GM18867 (cell line): ENCODE results near the gene C10orf143.
"Not testable (repeated sequence)": the region's sequence is repeated elsewhere in the genome, so short reads cannot be mapped to it uniquely, and the experiment has no call there.

ENCODE experiments used
- ATAC-seq: cut with Tn5 transposase; IDR thresholded peaks from one replicate; pipeline ENCODE4 v1.9.1; 2021; ENCODE audit warnings: mild to moderate bottlenecking, moderate library complexity; ENCODE audit not compliant: unreplicated experiment

The C10orf143 gene

DNA sequence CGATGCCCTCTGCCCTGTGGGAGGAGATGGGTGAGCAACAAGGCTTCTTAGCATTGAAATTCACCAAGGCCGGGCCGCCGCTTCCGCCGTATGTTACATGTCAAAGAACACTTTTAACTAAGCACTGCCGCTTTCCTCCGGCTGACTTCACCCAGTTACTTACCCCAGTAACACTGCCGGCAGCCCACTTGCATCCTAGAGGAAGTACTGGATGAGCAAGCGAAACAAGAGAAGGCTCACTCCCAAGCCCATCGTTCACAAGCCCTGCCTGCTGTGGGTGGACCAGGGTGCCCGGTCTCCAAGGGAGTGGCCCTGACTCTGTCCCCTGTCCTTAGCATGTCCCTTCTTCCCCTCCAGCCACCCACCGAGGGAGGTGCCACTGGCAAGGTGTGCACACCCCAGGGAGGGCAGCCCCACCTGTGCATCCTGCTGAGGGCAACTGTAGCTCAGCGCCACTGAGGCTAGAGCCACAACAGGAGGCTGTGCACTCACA is 73.4 kb downstream of the C10orf143 start:
- ATAC-seq, result no peak

DNA sequence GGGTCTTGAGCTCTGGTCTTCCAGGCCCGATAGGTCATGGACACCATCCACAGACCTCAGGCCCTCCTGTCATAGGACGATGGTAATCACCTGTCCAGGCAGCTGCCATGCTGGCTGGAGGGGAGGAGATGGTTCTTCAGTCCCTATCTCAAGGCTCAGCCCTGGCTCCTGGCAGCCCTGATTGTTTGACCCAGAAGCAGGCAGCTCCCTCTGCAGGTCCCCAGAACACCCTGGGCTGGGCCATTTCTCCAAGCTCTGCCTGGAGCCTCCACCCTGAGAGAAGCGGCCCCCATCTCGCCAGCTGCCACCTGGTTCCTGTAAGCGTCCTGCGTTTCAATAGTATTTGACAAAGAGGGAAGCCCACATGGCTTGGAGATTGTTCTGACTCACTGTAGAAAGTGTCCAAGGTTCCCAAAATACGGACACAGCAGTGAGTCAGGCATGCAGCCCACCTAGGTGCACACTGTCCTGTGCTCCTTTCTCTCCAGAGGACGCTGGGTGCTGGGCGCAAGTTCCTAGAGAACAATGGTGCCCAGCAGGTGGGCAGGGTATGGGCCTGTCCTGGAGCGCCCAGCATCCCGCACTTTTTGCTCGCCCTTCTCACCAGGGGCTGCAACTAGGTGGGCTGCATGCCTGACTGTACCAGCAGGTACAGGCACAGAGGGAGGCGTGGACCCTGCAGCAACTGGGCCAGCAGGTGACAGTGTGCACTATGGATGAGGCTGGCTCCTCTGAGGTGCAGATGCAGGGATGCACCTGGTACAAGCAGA is 74.1 kb downstream of the C10orf143 start:
- no peak for ATAC-seq

GRCh38 chr10:130029209-130029608 is 81.4 kb downstream of the C10orf143 start:
- no peak for ATAC-seq

DNA sequence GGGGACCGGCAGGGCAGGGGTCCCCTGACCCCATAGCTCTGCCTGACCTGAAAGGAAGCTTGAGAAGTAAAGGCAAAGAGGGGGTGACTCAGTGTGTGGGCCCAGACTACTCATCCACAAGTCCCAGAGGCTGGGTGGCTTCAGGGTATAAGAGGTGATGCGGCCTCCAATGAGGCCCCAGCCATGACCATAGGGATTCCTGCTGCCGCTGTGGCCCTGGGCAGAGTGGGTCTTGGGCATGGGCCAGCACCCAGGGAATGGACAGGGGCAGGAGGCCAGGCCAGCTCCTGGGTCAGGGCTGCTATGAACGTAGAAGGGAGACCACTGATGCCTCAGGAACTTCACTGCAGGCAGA is 82.2 kb downstream of the C10orf143 start:
- no peak for ATAC-seq

GRCh38 chr10:130027716-130028464 is 82.7 kb downstream of the C10orf143 start:
- no peak for ATAC-seq

DNA sequence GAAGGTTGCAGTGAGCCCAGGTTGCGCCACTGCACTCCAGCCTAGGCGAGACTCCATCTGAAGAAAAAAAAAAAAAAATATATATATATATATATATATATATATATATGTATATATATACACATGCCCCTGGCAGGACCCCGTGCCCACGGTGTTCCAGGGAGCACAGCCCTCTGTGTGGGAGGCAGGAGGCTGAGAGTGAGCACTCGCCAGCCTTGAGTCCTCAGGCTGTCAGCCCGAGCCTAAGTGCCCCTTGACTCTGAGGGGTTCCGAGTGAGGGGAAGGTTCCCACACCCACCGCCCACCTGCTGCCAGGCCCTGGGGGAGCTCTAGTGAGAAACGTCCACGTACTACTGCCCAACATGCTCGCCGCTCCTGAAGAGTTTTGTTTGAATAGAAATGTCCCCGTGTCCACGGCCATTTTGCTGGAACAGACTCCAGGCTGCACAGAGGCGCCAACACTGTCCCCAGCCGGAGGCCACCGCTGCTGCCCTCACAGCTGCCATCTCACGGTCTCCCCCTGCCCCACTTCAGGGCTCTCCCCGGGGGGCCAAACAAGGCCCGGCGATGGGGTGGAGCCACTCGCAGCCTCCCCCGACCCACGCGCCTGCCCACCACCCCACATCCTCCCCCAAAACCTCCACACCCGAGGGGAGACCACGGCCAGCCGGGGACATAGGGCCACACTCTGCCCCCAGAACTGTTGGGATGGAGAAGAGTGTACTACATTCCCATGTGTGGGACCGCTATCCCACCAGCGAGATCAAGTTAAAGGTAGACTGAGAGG is 83.8 kb downstream of the C10orf143 start:
- ATAC-seq, result no peak

- ATAC-seq, result no peak
Measured at GRCh38 chr10:130025811-130026485, 84.7 kb downstream of the C10orf143 start.

DNA sequence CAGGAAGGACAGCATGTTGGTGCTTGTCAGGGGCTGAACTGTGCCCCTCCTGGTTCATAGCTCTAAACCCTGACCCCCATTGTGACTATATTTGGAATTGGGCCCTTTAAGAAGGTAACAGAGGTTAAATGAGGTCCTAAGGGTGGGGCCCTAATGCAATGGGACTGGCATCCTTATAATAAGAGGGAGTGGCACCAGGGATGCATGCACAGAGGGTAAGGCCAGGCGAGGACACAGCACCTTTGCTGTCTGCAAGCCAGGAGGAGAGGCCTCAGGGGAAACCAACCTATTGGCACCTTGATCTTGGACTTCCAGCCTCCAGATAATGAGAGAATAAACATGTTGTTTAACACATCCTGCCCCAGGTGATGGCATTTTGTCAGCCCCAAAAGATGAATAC is 85.3 kb downstream of the C10orf143 start:
- no peak for ATAC-seq

DNA sequence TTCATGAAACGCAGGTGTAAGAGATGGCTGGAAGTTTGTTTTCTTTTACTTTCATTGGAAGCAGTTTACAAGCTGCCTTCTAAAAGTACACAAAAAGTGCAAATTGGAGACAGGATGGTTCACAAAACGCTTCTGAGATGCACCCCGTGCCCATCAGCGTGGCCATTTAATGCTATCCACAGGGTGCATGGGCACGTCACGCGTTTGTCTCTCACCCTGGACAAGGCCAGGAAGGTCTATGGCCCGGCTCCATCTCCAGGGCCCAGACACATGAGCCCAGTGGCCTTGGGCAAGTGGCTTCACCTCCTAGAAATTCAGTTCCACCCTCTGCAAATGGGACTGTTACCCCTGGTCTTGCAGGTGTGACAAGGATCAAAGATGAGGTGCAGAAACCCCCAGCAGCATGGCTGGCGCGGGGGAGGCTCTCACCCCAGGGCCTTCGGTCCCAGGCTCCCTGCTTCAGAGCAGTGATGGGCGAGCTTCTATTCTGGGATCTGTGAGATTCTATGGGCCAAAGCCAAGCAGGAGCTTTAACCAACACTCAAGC is 85.8 kb downstream of the C10orf143 start:
- ATAC-seq, result no peak

DNA sequence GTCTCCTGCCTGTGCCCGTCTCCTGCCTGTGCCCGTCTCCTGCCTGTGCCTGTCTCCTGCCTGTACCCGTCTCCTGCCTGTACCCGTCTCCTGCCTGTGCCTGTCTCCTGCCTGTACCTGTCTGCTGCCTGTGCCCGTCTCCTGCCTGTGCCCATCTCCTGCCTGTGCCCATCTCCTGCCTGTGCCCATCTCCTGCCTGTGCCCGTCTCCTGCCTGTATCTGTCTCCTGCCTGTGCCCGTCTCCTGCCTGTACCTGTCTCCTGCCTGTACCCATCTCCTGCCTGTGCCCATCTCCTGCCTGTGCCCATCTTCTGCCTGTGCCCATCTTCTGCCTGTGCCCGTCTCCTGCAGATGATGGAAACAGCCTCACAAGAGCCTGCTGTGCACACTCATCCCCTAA is 86.3 kb downstream of the C10orf143 start:
- not testable (repeated sequence) for ATAC-seq

GRCh38 chr10:130023454-130024230 is 87.0 kb downstream of the C10orf143 start:
- no peak for ATAC-seq

GRCh38 chr10:130022511-130023299 is 87.9 kb downstream of the C10orf143 start:
- ATAC-seq, result no peak

DNA sequence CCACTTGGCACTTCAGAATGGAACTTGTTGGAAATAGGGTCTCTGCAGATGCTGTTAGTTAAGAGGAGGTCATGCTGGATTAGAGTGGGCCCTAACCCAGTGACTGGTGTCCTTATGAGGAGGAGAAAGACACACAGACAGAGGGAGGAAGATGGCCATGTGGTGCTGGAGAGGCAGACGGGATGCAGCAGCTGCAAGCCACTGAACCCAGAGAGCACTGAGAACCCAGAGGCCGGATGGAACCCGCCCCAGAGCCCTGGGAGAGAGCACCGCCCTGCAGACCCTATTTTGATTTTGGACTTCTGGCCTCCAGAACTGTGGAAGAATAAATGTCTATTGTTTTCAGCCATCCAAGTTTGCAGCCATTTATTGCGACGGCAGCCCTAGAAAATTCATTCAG is 88.5 kb downstream of the C10orf143 start:
- no peak for ATAC-seq

- ATAC-seq, result no peak
Measured at GRCh38 chr10:130021383-130021950, 89.2 kb downstream of the C10orf143 start.

GRCh38 chr10:130020651-130021382 is 89.8 kb downstream of the C10orf143 start:
- ATAC-seq, result no peak

DNA sequence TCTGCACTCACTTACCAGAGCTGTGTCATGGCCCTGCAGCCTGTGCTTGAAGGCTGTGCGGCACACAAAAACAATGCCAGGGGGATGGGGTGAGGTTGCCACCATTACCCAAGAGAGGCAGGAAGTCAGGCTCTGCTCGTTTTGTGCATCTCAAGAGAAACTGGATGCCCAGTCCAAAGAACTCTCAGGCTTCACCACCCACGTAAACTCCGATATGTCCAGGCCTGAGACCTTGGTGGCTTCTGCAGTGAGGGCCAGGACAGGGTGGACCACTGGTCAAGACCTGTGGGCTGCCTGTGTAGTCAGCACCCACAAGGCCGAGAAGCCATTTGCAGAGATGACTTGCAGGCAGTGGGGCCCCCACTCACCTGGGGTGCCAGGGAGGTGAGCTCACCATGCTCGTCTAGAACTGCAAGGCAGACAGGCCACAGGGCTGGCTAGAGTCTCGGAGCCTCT is 91.9 kb downstream of the C10orf143 start:
- no peak for ATAC-seq

- no peak for ATAC-seq
Measured at GRCh38 chr10:130018265-130018664, 92.4 kb downstream of the C10orf143 start.

DNA sequence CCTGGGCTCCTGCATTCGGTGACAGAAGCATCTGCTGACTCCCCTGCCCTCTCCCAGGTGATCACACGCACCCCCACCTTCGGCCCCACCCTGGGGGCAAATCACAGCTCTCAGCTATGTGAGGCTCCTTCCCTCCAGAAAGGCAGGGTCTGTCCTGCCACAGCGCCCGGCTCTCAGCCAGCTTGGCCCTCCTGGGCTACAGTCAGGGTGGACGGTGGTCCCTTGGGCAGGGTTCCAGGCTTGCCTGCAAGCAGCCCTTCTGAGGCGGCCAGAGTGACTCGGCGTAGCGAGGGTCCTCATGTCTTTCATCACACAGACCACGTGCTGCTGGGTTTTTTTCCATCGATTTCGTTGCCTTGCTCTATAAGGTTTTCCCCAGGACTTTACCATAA is 93.0 kb downstream of the C10orf143 start:
- no peak for ATAC-seq
